OCI-LY7 (cell line): ENCODE results near the gene CDK2AP2.

Experiments
- EZH2phosphoT487 ChIP-seq: fragments of 200-600 bp; sonication (generic); IDR thresholded peaks from 2 replicates; pipeline ENCODE4 v1.6.1; 2018; ENCODE audit warnings: low read depth, borderline replicate concordance, mild to moderate bottlenecking, mixed run types, antibody characterized with exemption, low read length, moderate library complexity, mixed read lengths
- TF ChIP-seq, protein P1 (sequence below): fragments of 200-600 bp; sonication (generic); conservative IDR thresholded peaks from 2 replicates; pipeline ENCODE4 v1.5.1; 2014; ENCODE audit warnings: mild to moderate bottlenecking, antibody characterized with exemption, low read length, moderate library complexity, mixed read lengths

DNA sequence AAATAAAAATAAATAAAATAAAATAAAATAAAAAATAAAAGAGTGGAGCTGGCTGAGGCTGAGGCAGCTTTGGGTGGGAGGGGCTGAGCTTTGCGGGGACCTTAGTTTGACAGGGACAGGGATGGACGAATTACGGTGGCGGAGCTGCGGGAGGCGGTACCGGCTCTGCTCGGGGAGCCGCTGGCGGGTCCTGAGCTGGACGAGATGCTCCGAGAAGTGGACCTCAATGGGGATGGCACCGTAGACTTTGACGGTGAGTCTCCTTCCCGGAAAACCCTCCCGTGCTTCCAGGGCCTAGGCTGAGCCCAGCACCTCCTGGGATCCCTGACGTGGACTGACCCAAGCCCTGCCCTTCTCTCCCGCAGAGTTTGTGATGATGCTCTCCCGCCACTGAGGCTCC, 49.7 kb downstream of the CDK2AP2 start:
- TF ChIP-seq, protein P1, sequence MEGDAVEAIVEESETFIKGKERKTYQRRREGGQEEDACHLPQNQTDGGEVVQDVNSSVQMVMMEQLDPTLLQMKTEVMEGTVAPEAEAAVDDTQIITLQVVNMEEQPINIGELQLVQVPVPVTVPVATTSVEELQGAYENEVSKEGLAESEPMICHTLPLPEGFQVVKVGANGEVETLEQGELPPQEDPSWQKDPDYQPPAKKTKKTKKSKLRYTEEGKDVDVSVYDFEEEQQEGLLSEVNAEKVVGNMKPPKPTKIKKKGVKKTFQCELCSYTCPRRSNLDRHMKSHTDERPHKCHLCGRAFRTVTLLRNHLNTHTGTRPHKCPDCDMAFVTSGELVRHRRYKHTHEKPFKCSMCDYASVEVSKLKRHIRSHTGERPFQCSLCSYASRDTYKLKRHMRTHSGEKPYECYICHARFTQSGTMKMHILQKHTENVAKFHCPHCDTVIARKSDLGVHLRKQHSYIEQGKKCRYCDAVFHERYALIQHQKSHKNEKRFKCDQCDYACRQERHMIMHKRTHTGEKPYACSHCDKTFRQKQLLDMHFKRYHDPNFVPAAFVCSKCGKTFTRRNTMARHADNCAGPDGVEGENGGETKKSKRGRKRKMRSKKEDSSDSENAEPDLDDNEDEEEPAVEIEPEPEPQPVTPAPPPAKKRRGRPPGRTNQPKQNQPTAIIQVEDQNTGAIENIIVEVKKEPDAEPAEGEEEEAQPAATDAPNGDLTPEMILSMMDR: no peak
- no peak for TF ChIP-seq EZH2phosphoT487
